Measurements from ENCODE around the gene C2CD4A.

DNA sequence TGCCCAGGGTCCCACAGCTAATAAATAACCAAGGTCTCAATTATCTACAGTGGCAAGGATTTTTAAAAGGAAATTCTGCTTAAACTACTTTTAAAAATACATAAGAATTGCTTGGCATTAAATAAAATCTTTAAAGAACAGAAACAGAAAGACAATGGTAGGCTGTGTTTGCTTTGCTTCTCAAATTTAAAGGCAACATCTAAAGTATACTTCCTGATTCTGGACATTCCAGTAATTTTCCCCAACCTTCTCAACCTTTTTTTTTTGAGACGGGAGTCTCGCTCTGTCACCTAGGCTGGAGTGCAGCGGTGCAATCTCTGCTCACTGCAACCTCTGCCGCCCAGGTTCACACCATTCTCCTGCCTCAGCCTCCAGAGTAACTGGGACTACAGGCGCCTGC lies 11.8 kb upstream of the C2CD4A start:
- TF ChIP-seq, protein P1, sequence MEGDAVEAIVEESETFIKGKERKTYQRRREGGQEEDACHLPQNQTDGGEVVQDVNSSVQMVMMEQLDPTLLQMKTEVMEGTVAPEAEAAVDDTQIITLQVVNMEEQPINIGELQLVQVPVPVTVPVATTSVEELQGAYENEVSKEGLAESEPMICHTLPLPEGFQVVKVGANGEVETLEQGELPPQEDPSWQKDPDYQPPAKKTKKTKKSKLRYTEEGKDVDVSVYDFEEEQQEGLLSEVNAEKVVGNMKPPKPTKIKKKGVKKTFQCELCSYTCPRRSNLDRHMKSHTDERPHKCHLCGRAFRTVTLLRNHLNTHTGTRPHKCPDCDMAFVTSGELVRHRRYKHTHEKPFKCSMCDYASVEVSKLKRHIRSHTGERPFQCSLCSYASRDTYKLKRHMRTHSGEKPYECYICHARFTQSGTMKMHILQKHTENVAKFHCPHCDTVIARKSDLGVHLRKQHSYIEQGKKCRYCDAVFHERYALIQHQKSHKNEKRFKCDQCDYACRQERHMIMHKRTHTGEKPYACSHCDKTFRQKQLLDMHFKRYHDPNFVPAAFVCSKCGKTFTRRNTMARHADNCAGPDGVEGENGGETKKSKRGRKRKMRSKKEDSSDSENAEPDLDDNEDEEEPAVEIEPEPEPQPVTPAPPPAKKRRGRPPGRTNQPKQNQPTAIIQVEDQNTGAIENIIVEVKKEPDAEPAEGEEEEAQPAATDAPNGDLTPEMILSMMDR (IDR thresholded peaks at IDR 0.05 in 2 of 3, conservative IDR thresholded peaks at IDR 0.05 in 1 of 3; ENCODE audit: insufficient read depth in 2 of 3, low read depth in 1 of 3, low read length in 3 of 3) = no peak
- TF ChIP-seq RBBP5 (IDR thresholded peaks at IDR 0.05; ENCODE audit: borderline replicate concordance, insufficient read depth, low read length, poor library complexity, severe bottlenecking) (no peak), RAD21 (CRISPR knock-in tag; conservative IDR thresholded peaks at IDR 0.05 in 1 of 2, IDR thresholded peaks at IDR 0.05 in 1 of 2) (no peak), NR1H2 (CRISPR knock-in tag; IDR thresholded peaks at IDR 0.05) (no peak), MEF2A (IDR thresholded peaks at IDR 0.05; ENCODE audit: control insufficient read depth, low read depth, low read length) (no peak), ARID2 (IDR thresholded peaks at IDR 0.05) (no peak), SRSF7 (optimal IDR thresholded peaks at IDR 0.05; ENCODE audit: low read depth, low read length) (no peak), SMARCA4 (IDR thresholded peaks at IDR 0.05) (no peak)

Measured in K562 (cell line).